K562 (cell line): ENCODE data around the gene TEX9. TPM values are rescaled to one million over a fixed set of nuclear protein-coding genes. Genes with fewer than 3 reads are reported as not detected.
"Not testable (repeated sequence)": the region's sequence is repeated elsewhere in the genome, so short reads cannot be mapped to it uniquely, and the experiment has no call there.

Source experiments
- ATAC-seq: fragments of 200-7000 bp; cut with Tn5 transposase; 3 replicates; pipeline ENCODE4 v1.9.1; 2020; ENCODE audit warnings: moderate library complexity
- BruUV-seq: library from RNA; stranded (reverse); fragments of 400-500 nt; replicated peaks from 2 replicates; lab custom pipeline; 2021; lab: Mats Ljungman, UMichigan
- CTCF ChIA-PET: fragments of 300-600 bp; formaldehyde crosslinking; extraction: SDS; loops from one replicate; lab custom pipeline; 2021; ENCODE audit warnings: low intra/inter-chr PET ratio; lab: Yijun Ruan, JAX
- POLR2A ChIA-PET: fragments of 300-600, 350-650 bp; sonication (Branson Sonifier 250); formaldehyde crosslinking; extraction: SDS; loops from one replicate; lab custom pipeline; 2021; ENCODE audit warnings: antibody characterized with exemption, inconsistent platforms; lab: Yijun Ruan, JAX
- DNase-seq, 4 experiments: peaks; one replicate each; pipeline versions ENCODE4 v3.0.0 to v3.0.0-alpha.2; 2011 to 2018; ENCODE audit warnings: low spot score in 3 of 4, mixed read lengths in 3 of 4; ENCODE audit errors: extremely low read depth in 1 of 4
- FAIRE-seq: peaks from 2 replicates; lab custom pipeline; 2011; peaks lifted over from hg19 to GRCh38; lab: Jason Lieb, UNC
- H2AFZ ChIP-seq: 2 replicates; pipeline ENCODE4 v1.6.0; 2011; ENCODE audit warnings: low read depth, low read length, control low read depth, inconsistent platforms
- H3K27ac ChIP-seq: fragments of 200-600 bp; 3 replicates; pipeline ENCODE4 v1.8.0; 2011; ENCODE audit warnings: low read depth, mild to moderate bottlenecking, control low read depth, inconsistent platforms, low read length, moderate library complexity, mixed read lengths; ENCODE audit errors: extremely low read depth
- H3K27me3 ChIP-seq, 2 experiments: fragments of 300-600 bp in 1 of 2; 2 replicates in 1 of 2; 3 replicates in 1 of 2; pipeline versions ENCODE4 v1.6.0 to v1.8.0; 2011; ENCODE audit warnings: inconsistent platforms in 2 of 2, low read length in 2 of 2, mild to moderate bottlenecking in 1 of 2, mixed read lengths in 1 of 2, moderate library complexity in 1 of 2; ENCODE audit not compliant: control insufficient read depth in 2 of 2, insufficient read depth in 2 of 2
- H3K36me3 ChIP-seq: fragments of 300-600 bp; 3 replicates; pipeline ENCODE4 v1.8.0; 2011; ENCODE audit warnings: mild to moderate bottlenecking, low read length, inconsistent platforms; ENCODE audit not compliant: control insufficient read depth, insufficient read depth
- H3K4me1 ChIP-seq, 2 experiments: fragments of 200-600 bp in 1 of 2; replicated peaks in 1 of 2; 2 replicates in 1 of 2; 3 replicates in 1 of 2; pipeline versions ENCODE4 v1.5.1 to v1.8.0; 2011; ENCODE audit warnings: inconsistent platforms in 2 of 2, low read length in 2 of 2, mild to moderate bottlenecking in 1 of 2, mixed read lengths in 1 of 2, moderate library complexity in 1 of 2; ENCODE audit not compliant: control insufficient read depth in 2 of 2, insufficient read depth in 2 of 2
- H3K4me2 ChIP-seq: 2 replicates; pipeline ENCODE4 v1.6.1; 2011; ENCODE audit warnings: low read length, control low read depth, inconsistent platforms, mixed read lengths; ENCODE audit not compliant: insufficient read depth
- H3K4me3 ChIP-seq: fragments of 200-600 bp; sonication (generic), shearing (Covaris generic); 2 replicates; pipeline ENCODE4 v1.5.1; 2016; ENCODE audit warnings: control low read depth, inconsistent platforms
- H3K79me2 ChIP-seq: fragments of 200-600 bp; 3 replicates; pipeline ENCODE4 v1.8.0; 2011; ENCODE audit warnings: low read length, inconsistent platforms; ENCODE audit not compliant: control insufficient read depth, insufficient read depth
- H3K9ac ChIP-seq, 2 experiments: 2 replicates each; pipeline versions ENCODE4 v1.6.0 to v1.6.1; 2011; ENCODE audit warnings: low read depth in 2 of 2, low read length in 2 of 2, control low read depth in 1 of 2, inconsistent platforms in 1 of 2, mild to moderate bottlenecking in 1 of 2, mixed read lengths in 1 of 2; ENCODE audit not compliant: insufficient read depth in 1 of 2
- H3K9me1 ChIP-seq: one replicate; pipeline ENCODE4 v1.6.0; 2011; ENCODE audit warnings: inconsistent platforms, mild to moderate bottlenecking, low read length, moderate library complexity; ENCODE audit not compliant: control insufficient read depth, insufficient read depth
- H3K9me3 ChIP-seq: replicated peaks from 2 replicates; pipeline ENCODE4 v1.5.1; 2011; ENCODE audit warnings: low read depth, low read length, inconsistent platforms; ENCODE audit not compliant: control insufficient read depth, insufficient read depth
- H4K20me1 ChIP-seq: replicated peaks from 2 replicates; pipeline ENCODE4 v1.6.1; 2011; ENCODE audit warnings: low read length, inconsistent platforms, mixed read lengths; ENCODE audit not compliant: control insufficient read depth, insufficient read depth
- CBFB ChIP-seq: sonication (generic); formaldehyde crosslinking; IDR thresholded peaks from 2 replicates; pipeline ENCODE4 v1.4.0; 2020; ENCODE audit warnings: mild to moderate bottlenecking, missing genetic modification reagents
- DDX20 ChIP-seq: fragments of 450-650 bp; IDR thresholded peaks from 2 replicates; pipeline ENCODE4 v1.6.1; 2016; ENCODE audit warnings: missing genetic modification characterization, low read depth, mild to moderate bottlenecking, missing compliant biosample characterization, moderate library complexity
- TRIM28 ChIP-seq: fragments of 450-650 bp; IDR thresholded peaks from 2 replicates; pipeline ENCODE4 v1.6.1; 2017
- ZNF280A ChIP-seq: fragments of 450-650 bp; IDR thresholded peaks from 2 replicates; pipeline ENCODE4 v1.6.1; 2018; ENCODE audit warnings: mild to moderate bottlenecking, low read depth; ENCODE audit not compliant: partially characterized antibody
- ZNF280B ChIP-seq: fragments of 250-450 bp; sonication (Bioruptor Pico); IDR thresholded peaks from 2 replicates; pipeline ENCODE4 v1.5.1; 2021; ENCODE audit warnings: mild to moderate bottlenecking
- WGBS: fragments of 100-300 bp; shearing (Covaris generic); methylation state at CpG from one replicate; pipeline ENCODE4 v1.1.6; 2016; ENCODE audit warnings: low coverage, mixed read lengths; ENCODE audit not compliant: insufficient coverage; ENCODE audit errors: missing lambda C conversion rate; 5-methylcytosine and 5-hydroxymethylcytosine counted together
- in situ Hi-C: fragments of 300-500 bp; cut with MboI; formaldehyde crosslinking; loops from 4 replicates; pipeline ENCODE4 v1.15.0; 2018; ENCODE audit warnings: inconsistent platforms, mixed read lengths
- intact Hi-C: fragments of 100-400 bp; cut with micrococcal nuclease; formaldehyde crosslinking; loops from 2 replicates; pipeline ENCODE4 v1.14.2; 2022
- polyA plus RNA-seq, 8 experiments: library from polyadenylated mRNA; depleted of rRNA in 4 of 8; stranded (reverse) in 5 of 8; unstranded in 3 of 8; fragments of >200 nt; fragmentation: Nextera tagmentation in 2 of 8; fragmentation: Illumina TruSeq in 1 of 8; extraction: Ambion mirVana in 2 of 8; extraction: Trizol in 1 of 8; gene quantifications; 2 replicates each; pipeline versions ENCODE4 v1.2.1 to v1.2.3, GENCODE V29; 2011 to 2014; ENCODE audit warnings: inconsistent platforms in 1 of 8, missing spikeins in 1 of 8
- total RNA-seq, 7 experiments: library from RNA; depleted of rRNA in 6 of 7; stranded (reverse); fragments of >200 nt in 6 of 7; fragmentation: Illumina TruSeq in 2 of 7; extraction: Trizol in 2 of 7; gene quantifications; 2 replicates each; pipeline versions ENCODE4 v1.2.1 to v1.2.3, GENCODE V29; 2011 to 2021; ENCODE audit warnings: low replicate concordance in 1 of 7

TEX9 gene
- total and polyA plus RNA-seq, 9 of the 15 experiments (the other 6 are each of a cell fraction or from before 2014, with no cell fraction given): 0.93 to 3.6 (median 2.4) TPM

- H3K9ac ChIP-seq, POLR2A ChIA-PET, H3K4me3 ChIP-seq, H3K27ac ChIP-seq, ATAC-seq, intact Hi-C loops, CTCF ChIA-PET, H4K20me1 ChIP-seq, H3K4me2 ChIP-seq, DNase-seq, H2AFZ ChIP-seq, H3K9me1 ChIP-seq, H3K36me3 ChIP-seq, FAIRE-seq, in situ Hi-C loops, H3K27me3 ChIP-seq, H3K4me1 ChIP-seq, BruUV-seq, H3K79me2 ChIP-seq, H3K9me3 ChIP-seq: not testable (repeated sequence)
- WGBS: no CpG with 5 or more reads among the region's 1 CpG
Measured at GRCh38 chr15:56413114-56413733, 48.0 kb downstream of the TEX9 start.

GRCh38 chr15:56425276-56425675 is 60.0 kb downstream of the TEX9 start:
- Histone ChIP-seq H4K20me1 (no peaks in the 10 kb centered on the region), H3K4me3 (no peak overlapping the region), H3K4me1 (no peaks in the 10 kb centered on the region), H2AFZ (no peak overlapping the region), H3K9ac (no peak overlapping the region), H3K36me3 (no peaks in the 10 kb centered on the region), H3K27me3 (no peaks in the 10 kb centered on the region), H3K9me1 (no peaks in the 10 kb centered on the region), H3K9me3 (no peaks in the 10 kb centered on the region), H3K27ac (no peak overlapping the region), H3K79me2 (no peaks in the 10 kb centered on the region), H3K4me2 (no peak overlapping the region)
- TF ChIP-seq CBFB (CRISPR knock-in tag) (no peak), ZNF280A (peak; percentile 46), ZNF280B (CRISPR knock-in tag) (peak; percentile 43; the same call in 1 of the 2 replicates), TRIM28 (0 out of 2 replicates have a peak, but pooled peaks have one; percentile 53), DDX20 (tag) (no peak)
- no TSS peak for BruUV-seq
- ATAC-seq (no peak), FAIRE-seq (no peak), DNase-seq (no peak)
- POLR2A ChIA-PET: no interaction called here
- in situ Hi-C loops: no loop called here
- intact Hi-C loops: loop anchor here (5.0 to 10.0 kb wide), 3 partner anchors 340 to 778 kb away; no protein-coding TSS in a partner anchor
- CTCF ChIA-PET: no interaction called here
